Ectodermal cell (in vitro differentiated cells): Measurements from ENCODE around the gene CTNNA3.

Experiments used
- H3K27ac ChIP-seq: 2 replicates; pipeline ENCODE4 v1.7.0; 2013; ENCODE audit warnings: mild to moderate bottlenecking, low read depth, low read length; ENCODE audit not compliant: insufficient read depth, poor library complexity, severe bottlenecking
- H3K27me3 ChIP-seq: 2 replicates; pipeline ENCODE4 v1.7.0; 2013; ENCODE audit warnings: mild to moderate bottlenecking, low read length; ENCODE audit not compliant: insufficient read depth, control insufficient read depth, poor library complexity, severe bottlenecking
- H3K36me3 ChIP-seq: one replicate; pipeline ENCODE4 v1.7.0; 2013; ENCODE audit warnings: low read length; ENCODE audit not compliant: control insufficient read depth, insufficient read depth
- H3K4me1 ChIP-seq: one replicate; pipeline ENCODE4 v1.7.0; 2013; ENCODE audit warnings: low read length; ENCODE audit not compliant: control insufficient read depth, insufficient read depth
- H3K4me3 ChIP-seq: 2 replicates; pipeline ENCODE4 v1.7.0; 2013; ENCODE audit warnings: low read depth, low read length, control low read depth; ENCODE audit not compliant: insufficient read depth
- H3K9me3 ChIP-seq: 2 replicates; pipeline ENCODE4 v1.7.0; 2013; ENCODE audit warnings: mild to moderate bottlenecking, low read length, moderate library complexity; ENCODE audit not compliant: control insufficient read depth
- WGBS, 2 experiments: methylation state at CpG; one replicate each; pipeline ENCODE4 v1.1.7; 2013; ENCODE audit warnings: missing lambda C conversion rate in 2 of 2; 5-methylcytosine and 5-hydroxymethylcytosine counted together

The CTNNA3 gene

GRCh38 chr10:67487199-67487598 is 208.8 kb downstream of the CTNNA3 start:
- no peaks in the 10 kb centered on the region for H3K27me3 ChIP-seq
- H3K9me3 ChIP-seq: no peaks in the 10 kb centered on the region
- WGBS, 2 experiments: 92 to 97% methylated on average over 3 of the region's 3 CpGs
- no peak overlapping the region for H3K27ac ChIP-seq
- no peak overlapping the region for H3K4me3 ChIP-seq
- H3K4me1 ChIP-seq: no peaks in the 10 kb centered on the region
- H3K36me3 ChIP-seq: no peaks in the 10 kb centered on the region

- H3K4me3 ChIP-seq: no peak overlapping the region
- no peaks in the 10 kb centered on the region for H3K36me3 ChIP-seq
- H3K27me3 ChIP-seq: no peaks in the 10 kb centered on the region
- no peaks in the 10 kb centered on the region for H3K9me3 ChIP-seq
- no peak overlapping the region for H3K27ac ChIP-seq
- WGBS, 2 experiments: 92 to 100% methylated on average over 1 of the region's 1 CpG
- H3K4me1 ChIP-seq: no peaks in the 10 kb centered on the region
These were observed 218.1 kb downstream of the CTNNA3 start for GRCh38 chr10:67477868-67478267.

GRCh38 chr10:67476201-67476600 is 219.8 kb downstream of the CTNNA3 start:
- no peaks in the 10 kb centered on the region for H3K4me1 ChIP-seq
- H3K4me3 ChIP-seq: no peak overlapping the region
- H3K27ac ChIP-seq: no peak overlapping the region
- H3K9me3 ChIP-seq: no peaks in the 10 kb centered on the region
- WGBS, 2 experiments: 91 to 95% methylated on average over 4 of the region's 4 CpGs
- no peaks in the 10 kb centered on the region for H3K27me3 ChIP-seq
- H3K36me3 ChIP-seq: no peaks in the 10 kb centered on the region

- Histone ChIP-seq H3K4me1 (no peaks in the 10 kb centered on the region), H3K27ac (no peak overlapping the region), H3K36me3 (no peaks in the 10 kb centered on the region), H3K27me3 (no peaks in the 10 kb centered on the region), H3K4me3 (no peak overlapping the region), H3K9me3 (no peaks in the 10 kb centered on the region)
- WGBS, 2 experiments: 95 to 99% methylated on average over 2 to 3 of the region's 3 CpGs
These were observed 222.0 kb downstream of the CTNNA3 start for GRCh38 chr10:67473850-67474633.

GRCh38 chr10:67471022-67471421 is 225.0 kb downstream of the CTNNA3 start:
- Histone ChIP-seq H3K4me1 (no peaks in the 10 kb centered on the region), H3K9me3 (no peaks in the 10 kb centered on the region), H3K36me3 (no peaks in the 10 kb centered on the region), H3K27me3 (no peaks in the 10 kb centered on the region), H3K4me3 (no peak overlapping the region), H3K27ac (no peak overlapping the region)
- WGBS, 2 experiments: 94 to 99% methylated on average over 3 of the region's 3 CpGs

GRCh38 chr10:67464278-67464677 is 231.7 kb downstream of the CTNNA3 start:
- Histone ChIP-seq H3K27me3 (no peaks in the 10 kb centered on the region), H3K27ac (no peak overlapping the region), H3K4me1 (no peaks in the 10 kb centered on the region), H3K9me3 (no peaks in the 10 kb centered on the region), H3K4me3 (no peak overlapping the region), H3K36me3 (no peaks in the 10 kb centered on the region)
- 89 to 94% methylated on average over 2 to 3 of the region's 3 CpGs for WGBS, 2 experiments

GRCh38 chr10:67452892-67453291 is 243.1 kb downstream of the CTNNA3 start:
- Histone ChIP-seq H3K4me3 (no peak overlapping the region), H3K4me1 (no peaks in the 10 kb centered on the region), H3K27ac (no peak overlapping the region), H3K27me3 (no peaks in the 10 kb centered on the region), H3K9me3 (no peaks in the 10 kb centered on the region), H3K36me3 (no peaks in the 10 kb centered on the region)
- 96 to 100% methylated on average over 1 of the region's 1 CpG for WGBS, 2 experiments

- Histone ChIP-seq H3K9me3 (no peaks in the 10 kb centered on the region), H3K4me3 (no peak overlapping the region), H3K27ac (no peak overlapping the region), H3K36me3 (no peaks in the 10 kb centered on the region), H3K27me3 (no peaks in the 10 kb centered on the region), H3K4me1 (no peaks in the 10 kb centered on the region)
- WGBS, 2 experiments: 71 to 76% methylated on average over 4 of the region's 4 CpGs
These were observed 257.2 kb downstream of the CTNNA3 start for GRCh38 chr10:67438605-67439304.

- no peaks in the 10 kb centered on the region for H3K27me3 ChIP-seq
- H3K9me3 ChIP-seq: no peaks in the 10 kb centered on the region
- no peaks in the 10 kb centered on the region for H3K4me1 ChIP-seq
- no peaks in the 10 kb centered on the region for H3K36me3 ChIP-seq
- 94 to 97% methylated on average over 1 of the region's 2 CpGs for WGBS, 2 experiments
- no peak overlapping the region for H3K4me3 ChIP-seq
- no peak overlapping the region for H3K27ac ChIP-seq
These were observed 262.7 kb downstream of the CTNNA3 start for GRCh38 chr10:67433276-67433675.

- 89 to 91% methylated on average over 3 of the region's 3 CpGs for WGBS, 2 experiments
- Histone ChIP-seq H3K27me3 (no peaks in the 10 kb centered on the region), H3K4me1 (no peaks in the 10 kb centered on the region), H3K36me3 (no peaks in the 10 kb centered on the region), H3K9me3 (no peaks in the 10 kb centered on the region), H3K27ac (no peak overlapping the region), H3K4me3 (no peak overlapping the region)
These were observed 293.4 kb downstream of the CTNNA3 start for GRCh38 chr10:67402620-67403019.
